K562 (cell line): Measurements from ENCODE around the gene ITM2B.

ENCODE experiments used
- CBX5 ChIP-seq: IDR thresholded peaks from 2 replicates; pipeline ENCODE4 v1.6.1; 2014; ENCODE audit warnings: low read depth, borderline replicate concordance
- CEBPZ ChIP-seq: fragments of 150-350 bp; IDR thresholded peaks from 2 replicates; pipeline ENCODE4 v1.6.1; 2014; ENCODE audit warnings: low read depth, mild to moderate bottlenecking, low read length, borderline replicate concordance
- CTCF ChIP-seq, 3 experiments: IDR thresholded peaks in 2 of 3; conservative IDR thresholded peaks in 1 of 3; 2 replicates each; pipeline ENCODE4 v1.5.1; 2011 to 2012; ENCODE audit warnings: low read length in 3 of 3, mild to moderate bottlenecking in 3 of 3, control low read depth in 2 of 3, improper control_type of control experiment in 1 of 3, inconsistent platforms in 1 of 3, low read depth in 1 of 3, mixed read lengths in 1 of 3, moderate library complexity in 1 of 3; ENCODE audit not compliant: insufficient read depth in 2 of 3
- FOXA1 ChIP-seq: fragments of 450-650 bp; IDR thresholded peaks from 2 replicates; pipeline ENCODE4 v1.6.1; 2016; ENCODE audit warnings: mild to moderate bottlenecking, borderline replicate concordance
- MAFG ChIP-seq: fragments of 450-650 bp; conservative IDR thresholded peaks from 2 replicates; pipeline ENCODE4 v1.6.1; 2016; ENCODE audit warnings: missing genetic modification characterization, missing compliant biosample characterization
- SIN3A ChIP-seq, 2 experiments: fragments of 150-350 bp in 1 of 2; IDR thresholded peaks; 2 replicates each; pipeline ENCODE4 v1.6.1; 2011 to 2016; ENCODE audit warnings: borderline replicate concordance in 2 of 2, low read depth in 2 of 2, low read length in 2 of 2, mild to moderate bottlenecking in 2 of 2, moderate library complexity in 2 of 2; ENCODE audit not compliant: control insufficient read depth in 1 of 2
- TAF1 ChIP-seq: IDR thresholded peaks from 2 replicates; pipeline ENCODE4 v1.6.1; 2011; ENCODE audit warnings: mild to moderate bottlenecking, low read length, moderate library complexity; ENCODE audit not compliant: insufficient read depth, control insufficient read depth, severe bottlenecking; ENCODE audit errors: extremely low read depth
- ZNF121 ChIP-seq: sonication (generic); formaldehyde crosslinking; conservative IDR thresholded peaks from 2 replicates; pipeline ENCODE4 v1.8.0; 2022; ENCODE audit warnings: missing genetic modification reagents
- ZNF280B ChIP-seq: fragments of 250-450 bp; sonication (Bioruptor Pico); IDR thresholded peaks from 2 replicates; pipeline ENCODE4 v1.5.1; 2021; ENCODE audit warnings: mild to moderate bottlenecking
- ZSCAN29 ChIP-seq: fragments of 450-650 bp; IDR thresholded peaks from 2 replicates; pipeline ENCODE4 v1.6.1; 2017
- TF ChIP-seq, protein P1 (sequence below): sonication (generic); formaldehyde crosslinking; IDR thresholded peaks from 2 replicates; pipeline ENCODE4 v1.8.0; 2022; ENCODE audit warnings: mild to moderate bottlenecking, missing genetic modification reagents

DNA sequence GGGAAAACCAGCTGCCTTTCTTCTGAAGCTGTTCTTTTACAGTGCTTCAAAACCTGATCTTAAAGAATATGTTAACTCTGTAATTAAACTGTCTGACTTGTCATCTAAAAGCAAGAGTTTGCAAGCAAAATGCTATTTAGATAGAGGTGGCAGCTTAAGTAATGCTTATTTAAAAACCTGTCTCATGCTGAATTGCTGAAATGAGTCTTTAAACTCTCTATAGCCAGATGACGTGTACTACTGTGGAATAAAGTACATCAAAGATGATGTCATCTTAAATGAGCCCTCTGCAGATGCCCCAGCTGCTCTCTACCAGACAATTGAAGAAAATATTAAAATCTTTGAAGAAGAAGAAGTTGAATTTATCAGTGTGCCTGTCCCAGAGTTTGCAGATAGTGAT, 22.9 kb downstream of the ITM2B start:
- TF ChIP-seq ZNF280B (no peak), MAFG (tag) (no peak), ZSCAN29 (no peak), FOXA1 (no peak), CEBPZ (no peak), CBX5 (no peak), CTCF (IDR thresholded peaks at IDR 0.05 in 2 of 3, conservative IDR thresholded peaks at IDR 0.05 in 1 of 3; ENCODE audit: insufficient read depth in 2 of 3, low read depth in 1 of 3, low read length in 3 of 3) (no peak), TAF1 (no peak), SIN3A (IDR thresholded peaks at IDR 0.05; ENCODE audit: borderline replicate concordance in 2 of 2, control insufficient read depth in 1 of 2, low read depth in 2 of 2, low read length in 2 of 2) (no peak), ZNF121 (CRISPR knock-in tag) (no peak)
- TF ChIP-seq, protein P1, sequence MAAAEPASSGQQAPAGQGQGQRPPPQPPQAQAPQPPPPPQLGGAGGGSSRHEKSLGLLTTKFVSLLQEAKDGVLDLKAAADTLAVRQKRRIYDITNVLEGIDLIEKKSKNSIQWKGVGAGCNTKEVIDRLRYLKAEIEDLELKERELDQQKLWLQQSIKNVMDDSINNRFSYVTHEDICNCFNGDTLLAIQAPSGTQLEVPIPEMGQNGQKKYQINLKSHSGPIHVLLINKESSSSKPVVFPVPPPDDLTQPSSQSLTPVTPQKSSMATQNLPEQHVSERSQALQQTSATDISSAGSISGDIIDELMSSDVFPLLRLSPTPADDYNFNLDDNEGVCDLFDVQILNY (CRISPR knock-in tag): no peak
